Left cardiac atrium (tissue), 4 donors: ENCODE results near the gene EFCAB12. TPM values are rescaled to one million over a fixed set of nuclear protein-coding genes. Genes with fewer than 3 reads are reported as not detected.

Experiments used
- ATAC-seq, 2 donors: fragments of 200-7000 bp; cut with Tn5 transposase; one replicate each; pipeline ENCODE4 v1.9.1; 2020; ENCODE audit warnings: mild to moderate bottlenecking in 2 of 2, moderate library complexity in 2 of 2
- DNase-seq: peaks from one replicate; pipeline ENCODE4 v3.0.0-alpha.2; 2020
- intact Hi-C, 2 donors: fragments of 100-400 bp; cut with DNase I; formaldehyde crosslinking; loops; one replicate each; pipeline versions ENCODE4 v1.14.1 to v1.15.1; 2022 to 2023
- total RNA-seq, 2 donors: library from RNA; stranded (reverse); fragmentation: NEBNext Ultra II Directional; extraction: Animal tissue kit (Norgen Biotek cat#: 25700); gene quantifications; one replicate each; pipeline ENCODE4 v1.2.1, GENCODE V29; 2021
- donor health status: DM: no; HTN: yes; CAD: no.
- donor health status: DM: no; HTN: yes; CAD: no; lungs with severe emphysema.
- donor health status: DM: yes; HTN: yes; CAD: no.
- donor health status: Dilated cardiomyopathy.

Gene EFCAB12
- total RNA-seq, 2 donors from 2014 or later, result 0.32 to 0.37 TPM

- intact Hi-C loops, result no loop called here
- DNase-seq (no peak), ATAC-seq (peak in 1 of 2 donors; percentile 53)
These were observed 69.6 kb downstream of the EFCAB12 start for GRCh38 chr3:129358772-129359371.

GRCh38 chr3:129358177-129358771 lies 70.2 kb downstream of the EFCAB12 start:
- intact Hi-C loops, result no loop called here
- DNase-seq, result no peak
- ATAC-seq, result no peak

DNA sequence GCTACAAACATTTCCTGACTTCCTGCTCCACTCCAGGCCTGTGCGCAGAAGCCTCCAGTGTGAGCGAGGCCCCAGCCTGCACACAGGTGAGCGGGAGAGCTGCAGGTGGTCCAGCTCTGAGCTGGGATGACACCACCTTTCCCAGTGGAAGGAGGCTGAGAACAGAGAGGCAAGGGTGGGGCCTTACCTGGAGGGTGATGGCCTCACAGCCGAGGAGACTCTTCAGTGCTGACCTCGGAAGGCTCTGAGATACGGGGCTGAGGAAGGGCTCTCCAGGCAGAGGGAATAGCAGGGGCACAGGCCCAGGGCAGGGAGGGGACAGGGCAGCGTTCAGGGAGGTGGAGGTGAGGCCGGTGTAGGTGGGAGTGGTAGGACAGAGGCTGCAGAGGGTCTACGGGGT lies 70.8 kb downstream of the EFCAB12 start:
- DNase-seq, result no peak
- ATAC-seq, result no peak
- intact Hi-C loops, result no loop called here

GRCh38 chr3:129356756-129357425 lies 71.5 kb downstream of the EFCAB12 start:
- ATAC-seq, result no peak
- intact Hi-C loops, result no loop called here

GRCh38 chr3:129353589-129353941 lies 74.9 kb downstream of the EFCAB12 start:
- DNase-seq, result no peak
- intact Hi-C loops, result no loop called here
- no peak for ATAC-seq

More at GRCh38 chr3:129356756-129357425, 71.5 kb downstream of the EFCAB12 start:
- DNase-seq, result no peak

DNA sequence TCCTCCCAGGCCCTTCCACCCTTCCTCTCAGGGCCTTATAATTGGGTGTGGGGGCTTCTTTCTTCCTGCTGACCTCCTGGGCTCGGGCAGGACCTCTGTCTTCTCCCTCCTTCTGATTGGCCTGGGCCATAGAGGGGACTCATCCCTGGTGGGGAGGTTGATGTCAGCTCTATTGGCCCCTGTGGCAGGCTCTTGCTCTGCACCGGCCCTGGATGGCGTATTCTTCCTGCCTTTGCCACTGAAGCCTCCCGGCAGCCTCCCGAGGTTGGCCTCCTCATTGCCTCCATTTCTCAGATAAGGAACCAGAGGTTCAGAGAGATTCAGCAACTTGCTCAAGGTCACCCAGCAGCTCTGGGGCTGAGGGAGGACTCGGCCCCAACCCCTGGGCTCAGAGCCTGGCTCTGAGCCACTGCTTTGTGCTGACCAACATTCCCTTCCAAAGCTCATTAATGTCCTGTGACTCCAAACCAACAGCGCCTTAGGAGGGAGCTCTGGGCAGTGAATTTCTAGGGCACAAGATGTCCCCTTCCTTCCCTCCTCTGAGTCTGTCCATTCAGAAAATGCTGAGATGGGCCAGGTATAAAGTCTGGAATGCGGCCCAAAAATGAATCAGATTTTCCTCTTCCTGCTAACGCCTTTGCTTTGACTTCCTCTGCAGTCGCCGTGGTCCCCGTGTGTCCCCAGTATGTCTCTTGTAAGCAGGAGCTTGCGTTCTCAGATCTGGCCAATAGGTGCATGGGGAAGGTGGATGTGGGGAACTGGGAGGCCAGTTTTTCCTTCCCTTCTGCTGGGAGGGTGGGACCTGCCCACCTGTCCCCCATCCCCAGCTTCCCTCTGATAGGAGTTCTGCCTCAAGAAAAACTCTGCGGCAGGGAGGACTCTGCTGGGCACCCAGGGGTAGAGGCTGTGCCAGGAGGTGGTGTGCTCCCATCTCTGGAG lies 75.5 kb downstream of the EFCAB12 start:
- DNase-seq (no peak), ATAC-seq (peak in 1 of 2 donors; percentile 33)
- intact Hi-C loops, result no loop called here

GRCh38 chr3:129352045-129352444 lies 76.4 kb downstream of the EFCAB12 start:
- DNase-seq (no peak), ATAC-seq (no peak)
- intact Hi-C loops, result no loop called here

Other genes with a start within 250 kb of the EFCAB12 start
- 100 to 1,000 TPM; 342 to 378 TPM for gene CNBP, start 244.7 kb downstream of the EFCAB12 start, total RNA-seq
- 100 to 1,000 TPM; 109 to 149 TPM for gene COPG1, start 179.0 kb downstream of the EFCAB12 start, total RNA-seq
- gene HMCES, start 149.8 kb downstream of the EFCAB12 start, total RNA-seq, result 10 to 100 TPM; 44.6 to 46.7 TPM
- 10 to 100 TPM; 18.7 to 48.9 TPM for gene MBD4, start 11.3 kb upstream of the EFCAB12 start, total RNA-seq
- gene IFT122, start 11.6 kb upstream of the EFCAB12 start, total RNA-seq, result 10 to 100 TPM; 20.2 to 43.4 TPM
- not detected for gene RHO, start 100.0 kb upstream of the EFCAB12 start, total RNA-seq
- gene H1-8, start 114.5 kb upstream of the EFCAB12 start, total RNA-seq, result not detected
- 100 to 1,000 TPM; 106 to 112 TPM for gene PLXND1, start 178.0 kb upstream of the EFCAB12 start, total RNA-seq